ENCODE measurements around the gene FLNA. TPM values are rescaled to one million over a fixed set of nuclear protein-coding genes. Genes with fewer than 3 reads are reported as not detected.

Gene FLNA
- total RNA-seq, 6 donors from 2014 or later, result 800 to 1,760 (median 1,298) TPM

GRCh38 chrX:154409222-154409871 is 34.9 kb upstream of the FLNA start, which contains the start of gene DNASE1L1:
TSS of gene DNASE1L1 (minus strand) at chrX:154409254. CDS start at chrX:154405568, 3,686 bp downstream.
- H3K4me3 ChIP-seq, result peak within 1 kb of the TSS; percentile 19 to 52 (median 37)
- ATAC-seq (ENCODE audit: low FRiP score in 2 of 2) (peak; percentile 83 to 89), DNase-seq (peak; percentile 92 to 93)
- H3K36me3 ChIP-seq, result no peaks in the 10 kb centered on the region
- TF ChIP-seq EP300 (IDR thresholded peaks at IDR 0.05) (peak in 1 of 4 donors; percentile 16), CTCF (IDR thresholded peaks at IDR 0.05) (no peak), POLR2A (IDR thresholded peaks at IDR 0.05) (peak in 1 of 4 donors; percentile 45), POLR2AphosphoS5 (IDR thresholded peaks at IDR 0.05) (peak; percentile 14 to 64)
- peaks cover 7 to 25% (median 10%) of the 10 kb centered on the region in 4 donors for H3K4me1 ChIP-seq
- peak within 1 kb of the TSS; percentile 73 to 87 (median 86) for H3K27ac ChIP-seq
- WGBS, 2 donors, result 60 to 76% methylated on average over 4 to 20 of the region's 26 CpGs
- H3K9me3 ChIP-seq, result no peaks in the 10 kb centered on the region
- no peaks in the 10 kb centered on the region for H3K27me3 ChIP-seq

- DNase-seq (no peak), ATAC-seq (ENCODE audit: low FRiP score in 2 of 2) (no peak)
- peak overlapping the region; percentile 19 to 52 (median 37) for H3K4me3 ChIP-seq
- no peaks in the 10 kb centered on the region for H3K9me3 ChIP-seq
- 44% methylated on average over 6 to 10 of the region's 10 CpGs for WGBS, 2 donors
- H3K27ac ChIP-seq, result peak overlapping the region; percentile 73 to 87 (median 86)
- TF ChIP-seq POLR2A (IDR thresholded peaks at IDR 0.05) (no peak), POLR2AphosphoS5 (IDR thresholded peaks at IDR 0.05) (no peak), EP300 (IDR thresholded peaks at IDR 0.05) (no peak), CTCF (IDR thresholded peaks at IDR 0.05) (no peak)
- H3K36me3 ChIP-seq, result no peaks in the 10 kb centered on the region
- H3K27me3 ChIP-seq, result no peaks in the 10 kb centered on the region
- peaks cover 7 to 25% (median 10%) of the 10 kb centered on the region in 4 donors for H3K4me1 ChIP-seq
Observed at GRCh38 chrX:154408659-154409221, 34.3 kb upstream of the FLNA start.

- TF ChIP-seq CTCF (IDR thresholded peaks at IDR 0.05) (no peak), EP300 (IDR thresholded peaks at IDR 0.05) (no peak), POLR2AphosphoS5 (IDR thresholded peaks at IDR 0.05) (no peak), POLR2A (IDR thresholded peaks at IDR 0.05) (no peak)
- DNase-seq (no peak), ATAC-seq (ENCODE audit: low FRiP score in 2 of 2) (no peak)
- peaks cover 0 to 27% (median 11%) of the 10 kb centered on the region in 4 donors for H3K36me3 ChIP-seq
- H3K4me3 ChIP-seq, result no peak overlapping the region
- no peaks in the 10 kb centered on the region for H3K27me3 ChIP-seq
- H3K4me1 ChIP-seq, result peaks cover 5 to 18% (median 7%) of the 10 kb centered on the region in 4 donors
- H3K27ac ChIP-seq, result no peak overlapping the region
- 94 to 95% methylated on average over 4 to 16 of the region's 16 CpGs for WGBS, 2 donors
- H3K9me3 ChIP-seq, result no peaks in the 10 kb centered on the region
Observed at GRCh38 chrX:154404625-154405192, 30.3 kb upstream of the FLNA start.

- Histone ChIP-seq H3K4me1 (peaks cover 7 to 22% (median 7%) of the 10 kb centered on the region in 4 donors), H3K9me3 (peaks cover 0 to under 1% (median 0%) of the 10 kb centered on the region in 4 donors), H3K4me3 (no peak overlapping the region), H3K36me3 (peaks cover 0 to 35% (median 13%) of the 10 kb centered on the region in 4 donors), H3K27me3 (no peaks in the 10 kb centered on the region), H3K27ac (no peak overlapping the region)
- WGBS, 2 donors, result 85 to 94% methylated on average over 4 of the region's 4 CpGs
- TF ChIP-seq POLR2AphosphoS5 (IDR thresholded peaks at IDR 0.05) (no peak), EP300 (IDR thresholded peaks at IDR 0.05) (no peak), CTCF (IDR thresholded peaks at IDR 0.05) (no peak), POLR2A (IDR thresholded peaks at IDR 0.05) (no peak)
- DNase-seq (no peak), ATAC-seq (ENCODE audit: low FRiP score in 2 of 2) (no peak)
Observed at GRCh38 chrX:154403858-154404257, 29.4 kb upstream of the FLNA start.
